Large intestine (tissue), 3 donors: ENCODE measurements around the gene STAM. TPM values are rescaled to one million over a fixed set of nuclear protein-coding genes. Genes with fewer than 3 reads are reported as not detected.

Experiments used
- DNase-seq, 2 donors: peaks; one replicate each; pipeline versions ENCODE4 v3.0.0 to v3.0.0-alpha.2; 2013
- H3K27ac ChIP-seq: one replicate; pipeline ENCODE4 v1.5.1; 2013; ENCODE audit warnings: low read length
- H3K27me3 ChIP-seq: 2 replicates; pipeline ENCODE4 v1.6.1; 2013; ENCODE audit warnings: low read length; ENCODE audit not compliant: control insufficient read depth, insufficient read depth
- H3K36me3 ChIP-seq: 2 replicates; pipeline ENCODE4 v1.6.1; 2013; ENCODE audit warnings: low read length; ENCODE audit not compliant: control insufficient read depth, insufficient read depth
- H3K4me1 ChIP-seq: one replicate; pipeline ENCODE4 v1.6.1; 2013; ENCODE audit warnings: low read length; ENCODE audit not compliant: control insufficient read depth, insufficient read depth
- H3K4me3 ChIP-seq: one replicate; pipeline ENCODE4 v1.5.1; 2013; ENCODE audit warnings: low read length
- H3K9me3 ChIP-seq: one replicate; pipeline ENCODE4 v1.6.1; 2013; ENCODE audit warnings: mild to moderate bottlenecking, low read depth, low read length, moderate library complexity; ENCODE audit not compliant: control insufficient read depth
- WGBS: methylation state at CpG from one replicate; pipeline ENCODE4 v1.1.5; 2013; ENCODE audit warnings: low lambda C conversion rate; ENCODE audit not compliant: insufficient coverage; 5-methylcytosine and 5-hydroxymethylcytosine counted together
- polyA plus RNA-seq: library from polyadenylated mRNA; unstranded; fragments of 120-200 nt; gene quantifications from one replicate; pipeline ENCODE4 v1.2.1, GENCODE V29; 2013

Gene STAM
- polyA plus RNA-seq, 1 donor, result 18.7 TPM

DNA sequence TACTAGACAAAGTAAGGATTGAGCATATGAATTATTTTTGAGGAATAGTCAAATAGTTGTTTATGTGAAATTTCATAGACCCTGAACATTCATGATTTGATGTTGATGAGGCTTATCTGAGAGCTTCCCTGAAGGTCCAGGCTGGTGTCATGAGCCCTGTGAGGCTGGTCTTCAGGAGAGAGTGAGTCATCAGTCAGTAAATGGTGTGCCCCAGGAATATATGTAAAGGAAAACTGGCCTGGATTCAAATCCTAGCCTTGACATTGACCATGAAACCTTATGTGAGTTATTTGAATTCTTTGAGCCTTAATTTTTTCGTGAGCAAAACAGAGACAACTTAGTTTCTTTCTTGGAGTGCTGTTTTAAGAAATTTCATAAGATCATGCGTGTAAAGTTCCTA, 114.2 kb downstream of the STAM start:
- Histone ChIP-seq H3K27ac (peak overlapping the region; percentile 93), H3K4me1 (peaks cover 30% of the 10 kb centered on the region), H3K4me3 (no peak overlapping the region), H3K9me3 (no peaks in the 10 kb centered on the region), H3K36me3 (peaks cover 2% of the 10 kb centered on the region), H3K27me3 (no peaks in the 10 kb centered on the region)
- WGBS, result 100% methylated on average over 1 of the region's 2 CpGs
- DNase-seq, result peak in 1 of 2 donors; percentile 50

DNA sequence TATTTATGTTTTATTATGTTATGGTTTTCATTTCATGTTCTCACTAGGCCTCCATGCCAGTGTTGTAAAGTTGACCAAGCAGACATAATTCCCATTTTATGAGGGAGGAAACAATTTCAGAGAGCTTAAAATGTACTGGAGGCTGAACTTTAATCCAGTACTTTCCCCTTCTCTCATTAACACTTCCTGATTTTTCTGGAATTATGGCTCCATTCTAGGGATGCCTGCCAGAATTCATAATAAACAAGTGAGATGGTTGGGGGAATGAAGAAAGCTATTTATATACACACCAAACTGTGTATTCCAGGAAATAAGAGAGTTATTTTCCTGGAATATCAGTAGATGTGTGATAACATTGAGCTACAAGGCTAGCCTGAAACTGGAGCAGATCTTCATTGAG, 114.9 kb downstream of the STAM start:
- H3K4me1 ChIP-seq, result peaks cover 30% of the 10 kb centered on the region
- H3K4me3 ChIP-seq, result no peak overlapping the region
- no peaks in the 10 kb centered on the region for H3K9me3 ChIP-seq
- no peaks in the 10 kb centered on the region for H3K27me3 ChIP-seq
- peak overlapping the region; percentile 93 for H3K27ac ChIP-seq
- peak in 1 of 2 donors; percentile 67 for DNase-seq
- H3K36me3 ChIP-seq, result peaks cover 4% of the 10 kb centered on the region

DNA sequence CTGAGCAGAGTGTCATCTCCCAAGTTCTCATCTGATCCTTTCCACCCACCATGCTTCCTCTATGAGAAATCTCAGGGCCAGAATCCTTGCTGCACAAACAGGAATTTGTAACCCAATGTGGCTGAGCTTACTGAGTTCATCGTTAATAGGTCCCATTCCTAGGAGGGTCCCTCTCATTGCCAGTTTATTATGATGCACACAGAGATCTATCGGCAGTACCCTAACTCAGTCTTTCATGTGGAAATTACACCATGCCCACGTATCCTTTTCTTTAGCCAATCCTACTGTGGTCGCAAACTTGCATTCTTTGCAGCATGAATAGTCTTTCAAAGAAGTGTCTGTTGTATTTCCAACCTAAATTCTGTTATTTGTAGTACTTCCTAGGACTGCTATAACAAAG, 120.2 kb downstream of the STAM start:
- H3K36me3 ChIP-seq, result peaks cover 16% of the 10 kb centered on the region
- H3K9me3 ChIP-seq, result no peaks in the 10 kb centered on the region
- H3K27ac ChIP-seq, result no peak overlapping the region
- 100% methylated on average over 1 of the region's 4 CpGs for WGBS
- no peak for DNase-seq
- H3K4me1 ChIP-seq, result peaks cover 7% of the 10 kb centered on the region
- no peak overlapping the region for H3K4me3 ChIP-seq
- H3K27me3 ChIP-seq, result no peaks in the 10 kb centered on the region

DNA sequence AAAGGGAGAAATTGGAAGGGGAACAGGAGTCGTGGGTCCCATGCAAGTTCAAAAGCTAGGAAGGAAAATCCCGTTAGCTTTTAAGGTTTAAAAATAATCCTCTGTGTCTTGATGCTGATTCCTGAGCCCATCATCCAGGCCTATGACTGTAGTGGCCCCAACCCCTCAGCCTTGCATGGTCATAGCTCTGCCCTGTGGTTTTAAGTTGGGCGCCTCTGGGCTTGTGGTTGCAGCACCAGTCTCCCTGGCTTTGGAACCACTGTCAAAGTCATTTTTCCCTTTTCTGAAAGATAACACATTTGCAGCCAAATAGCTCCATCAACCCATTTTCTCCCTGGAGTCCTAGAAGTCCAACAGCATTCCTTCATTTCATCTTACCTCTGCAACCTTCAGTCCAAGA, 121.7 kb downstream of the STAM start:
- no peak for DNase-seq
- Histone ChIP-seq H3K27ac (no peak overlapping the region), H3K4me3 (no peak overlapping the region), H3K36me3 (peaks cover 16% of the 10 kb centered on the region), H3K27me3 (no peaks in the 10 kb centered on the region), H3K4me1 (peaks cover 3% of the 10 kb centered on the region), H3K9me3 (no peaks in the 10 kb centered on the region)
- WGBS, result no CpG with 5 or more reads among the region's 3 CpGs

Other genes with a start within 250 kb of the STAM start
- gene ST8SIA6, start 189.6 kb upstream of the STAM start, polyA plus RNA-seq, result 3.0 TPM
- gene HACD1, start 26.8 kb upstream of the STAM start, polyA plus RNA-seq, result 18.6 TPM
- gene TMEM236, start 108.0 kb downstream of the STAM start, polyA plus RNA-seq, result 34.3 TPM
- 12.2 TPM for gene MRC1, start 165.2 kb downstream of the STAM start, polyA plus RNA-seq